A549 (cell line): ENCODE results near the gene OOSP1.

Experiments
- MAFK ChIP-seq: fragments of 450-650 bp; IDR thresholded peaks from 2 replicates; pipeline ENCODE4 v1.6.1; 2014; ENCODE audit not compliant: partially characterized antibody
- POLR2A ChIP-seq: IDR thresholded peaks from 2 replicates; pipeline ENCODE4 v1.6.1; 2012; ENCODE audit warnings: mild to moderate bottlenecking, low read length
- TF ChIP-seq, protein P1 (sequence below): IDR thresholded peaks from 2 replicates; pipeline ENCODE4 v1.6.1; 2012; ENCODE audit warnings: low read depth, borderline replicate concordance
- TF ChIP-seq, protein P2 (sequence below): fragments of >200 bp; sonication (Bioruptor Twin); formaldehyde crosslinking; IDR thresholded peaks from 3 replicates; pipeline ENCODE4 v1.5.1; 2016

- TF ChIP-seq, protein P1, sequence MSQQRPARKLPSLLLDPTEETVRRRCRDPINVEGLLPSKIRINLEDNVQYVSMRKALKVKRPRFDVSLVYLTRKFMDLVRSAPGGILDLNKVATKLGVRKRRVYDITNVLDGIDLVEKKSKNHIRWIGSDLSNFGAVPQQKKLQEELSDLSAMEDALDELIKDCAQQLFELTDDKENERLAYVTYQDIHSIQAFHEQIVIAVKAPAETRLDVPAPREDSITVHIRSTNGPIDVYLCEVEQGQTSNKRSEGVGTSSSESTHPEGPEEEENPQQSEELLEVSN, result no peak
- TF ChIP-seq, protein P2, sequence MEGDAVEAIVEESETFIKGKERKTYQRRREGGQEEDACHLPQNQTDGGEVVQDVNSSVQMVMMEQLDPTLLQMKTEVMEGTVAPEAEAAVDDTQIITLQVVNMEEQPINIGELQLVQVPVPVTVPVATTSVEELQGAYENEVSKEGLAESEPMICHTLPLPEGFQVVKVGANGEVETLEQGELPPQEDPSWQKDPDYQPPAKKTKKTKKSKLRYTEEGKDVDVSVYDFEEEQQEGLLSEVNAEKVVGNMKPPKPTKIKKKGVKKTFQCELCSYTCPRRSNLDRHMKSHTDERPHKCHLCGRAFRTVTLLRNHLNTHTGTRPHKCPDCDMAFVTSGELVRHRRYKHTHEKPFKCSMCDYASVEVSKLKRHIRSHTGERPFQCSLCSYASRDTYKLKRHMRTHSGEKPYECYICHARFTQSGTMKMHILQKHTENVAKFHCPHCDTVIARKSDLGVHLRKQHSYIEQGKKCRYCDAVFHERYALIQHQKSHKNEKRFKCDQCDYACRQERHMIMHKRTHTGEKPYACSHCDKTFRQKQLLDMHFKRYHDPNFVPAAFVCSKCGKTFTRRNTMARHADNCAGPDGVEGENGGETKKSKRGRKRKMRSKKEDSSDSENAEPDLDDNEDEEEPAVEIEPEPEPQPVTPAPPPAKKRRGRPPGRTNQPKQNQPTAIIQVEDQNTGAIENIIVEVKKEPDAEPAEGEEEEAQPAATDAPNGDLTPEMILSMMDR, result no peak
- no peak for TF ChIP-seq POLR2A
- TF ChIP-seq MAFK, result no peak
These were observed 36.9 kb upstream of the OOSP1 start for GRCh38 chr11:59901306-59901705.
